HUDEP-2 (cell line): Measurements from ENCODE around the gene HBP1.
"Not testable (repeated sequence)": the region's sequence is repeated elsewhere in the genome, so short reads cannot be mapped to it uniquely, and the experiment has no call there.

Source experiments
- DNase-seq, 76 experiments: peaks; one replicate each; lab custom pipeline; 2025; ENCODE audit not compliant: unreplicated experiment in 76 of 76; lab: John Stamatoyannopoulos, UW

HBP1 gene

DNA sequence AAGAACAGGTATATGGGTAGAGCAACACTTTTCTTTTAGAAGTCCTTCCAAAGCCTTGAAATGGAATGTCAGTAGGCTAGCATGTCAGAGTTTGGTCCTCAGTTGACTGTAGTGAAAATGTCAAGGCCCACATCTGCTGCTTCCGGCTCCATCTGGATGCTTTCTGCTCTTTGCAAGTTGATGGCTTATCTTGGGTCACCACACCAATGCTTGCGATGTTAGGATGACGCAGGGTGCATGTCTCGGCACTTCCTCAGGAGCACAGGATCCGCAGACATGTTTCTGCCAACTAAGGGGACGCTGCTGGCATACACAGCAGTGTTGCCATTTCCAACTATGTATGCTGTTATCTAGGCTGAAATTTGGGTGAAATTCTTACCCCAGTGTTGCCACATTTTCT lies 14.0 kb upstream of the HBP1 start:
- no peak for DNase-seq

DNA sequence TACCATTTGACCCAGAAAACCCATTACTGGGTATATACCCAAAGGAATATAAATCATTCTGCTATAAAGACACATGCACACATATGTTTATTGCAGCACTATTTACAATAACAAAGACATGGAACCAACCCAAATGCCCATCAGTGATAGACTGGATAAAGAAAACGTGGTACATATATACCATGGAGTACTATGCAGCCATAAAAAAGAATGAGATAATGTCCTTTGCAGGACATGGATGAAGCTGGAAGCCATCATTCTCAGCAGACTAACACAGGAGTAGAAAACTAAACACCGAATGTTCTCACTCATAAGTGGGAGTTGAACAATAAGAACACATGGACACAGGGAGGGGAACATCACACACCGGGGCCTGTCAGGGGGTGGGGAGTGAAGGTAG lies 13.1 kb upstream of the HBP1 start:
- DNase-seq: not testable (repeated sequence)

DNA sequence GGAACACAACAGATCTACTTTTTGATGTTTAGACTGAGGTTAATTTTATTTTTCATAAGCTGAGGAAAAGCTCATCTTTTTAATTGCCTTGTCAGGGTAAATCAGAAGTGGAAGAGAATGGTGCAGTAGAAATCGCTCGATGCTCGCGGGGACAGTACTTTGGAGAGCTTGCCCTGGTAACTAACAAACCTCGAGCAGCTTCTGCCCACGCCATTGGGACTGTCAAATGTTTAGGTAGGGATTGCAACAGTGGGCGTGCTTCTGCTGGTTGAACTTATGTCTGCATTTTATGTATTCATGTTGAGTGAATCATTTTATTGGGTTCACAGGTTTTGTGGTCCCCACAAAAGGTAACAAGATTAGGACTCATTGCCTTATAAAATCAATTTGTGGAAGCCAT lies 11.7 kb upstream of the HBP1 start:
- DNase-seq: no peak

DNA sequence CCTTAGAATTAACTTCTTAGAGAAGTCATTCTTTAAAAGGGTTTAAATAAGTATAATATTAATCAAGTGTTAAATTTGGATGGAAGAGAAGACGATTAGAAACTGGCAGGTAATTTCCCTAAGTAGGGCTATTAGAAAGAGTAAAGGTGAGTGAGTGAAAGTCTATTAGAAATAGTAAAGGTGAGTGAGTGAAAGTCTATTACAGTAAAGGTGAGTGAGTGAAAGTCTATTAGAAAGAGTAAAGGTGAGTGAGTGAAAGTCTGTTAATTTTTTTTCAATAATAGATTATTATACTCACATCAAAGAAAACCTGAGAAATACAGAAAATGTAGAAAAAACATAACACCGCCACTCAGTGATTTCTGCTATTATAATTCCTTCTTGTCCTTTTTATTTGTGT lies 10.8 kb upstream of the HBP1 start:
- no peak for DNase-seq

DNA sequence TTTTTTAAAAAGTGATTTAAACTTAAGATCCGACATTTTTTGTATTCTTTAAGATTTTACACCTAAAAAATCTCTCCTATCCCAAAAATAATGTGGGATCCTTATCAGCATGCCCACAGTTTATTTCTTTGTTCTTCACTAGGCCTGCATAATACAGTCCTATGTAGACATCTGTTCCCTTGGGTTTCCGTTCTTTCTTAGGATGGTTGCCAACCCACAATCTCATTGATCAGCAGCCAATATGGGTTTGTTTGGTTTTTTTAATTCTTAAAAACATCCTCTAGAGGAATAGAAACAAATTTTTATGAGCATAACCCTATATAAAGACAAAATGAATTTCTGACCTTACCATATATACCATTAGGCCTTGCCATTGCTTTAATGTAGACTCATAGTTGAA lies 8.4 kb upstream of the HBP1 start:
- no peak for DNase-seq

DNA sequence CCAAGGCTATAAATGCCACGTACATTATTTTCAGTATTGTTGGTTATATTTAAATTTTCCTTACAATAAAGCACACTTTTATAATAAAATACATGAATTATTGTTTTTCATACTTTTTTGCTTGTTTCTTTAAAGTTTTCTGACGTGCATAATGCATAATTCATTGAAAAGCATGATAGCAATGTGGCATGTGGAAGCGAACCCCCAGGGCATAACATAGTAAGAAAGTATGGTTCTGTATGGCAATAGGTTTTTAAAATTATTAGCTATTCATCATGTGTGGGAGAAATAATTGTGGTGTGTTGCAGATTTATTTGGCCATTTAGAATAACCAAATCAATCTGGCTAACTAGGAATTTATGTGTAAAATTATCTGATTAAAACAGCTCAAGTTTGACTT lies 7.4 kb upstream of the HBP1 start:
- DNase-seq: no peak

DNA sequence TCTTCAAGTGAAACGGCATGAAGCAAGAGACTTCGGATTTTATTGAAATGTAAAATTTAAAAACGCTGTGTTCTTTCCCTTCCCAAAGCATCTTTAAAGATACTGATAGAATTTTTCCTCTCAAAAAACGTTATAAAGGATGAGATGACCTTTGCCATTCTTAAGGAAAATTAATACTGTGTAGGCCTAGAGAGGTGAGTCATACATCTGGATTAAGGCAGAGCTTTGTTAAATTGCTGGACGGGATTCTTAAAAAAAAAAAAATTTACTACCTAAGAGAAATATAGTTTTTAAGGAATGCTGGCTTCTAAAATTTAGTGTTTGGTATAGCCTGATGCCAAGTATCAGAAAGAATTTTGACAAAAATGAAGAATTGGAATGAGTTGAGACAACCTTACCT lies 6.3 kb upstream of the HBP1 start:
- no peak for DNase-seq

DNA sequence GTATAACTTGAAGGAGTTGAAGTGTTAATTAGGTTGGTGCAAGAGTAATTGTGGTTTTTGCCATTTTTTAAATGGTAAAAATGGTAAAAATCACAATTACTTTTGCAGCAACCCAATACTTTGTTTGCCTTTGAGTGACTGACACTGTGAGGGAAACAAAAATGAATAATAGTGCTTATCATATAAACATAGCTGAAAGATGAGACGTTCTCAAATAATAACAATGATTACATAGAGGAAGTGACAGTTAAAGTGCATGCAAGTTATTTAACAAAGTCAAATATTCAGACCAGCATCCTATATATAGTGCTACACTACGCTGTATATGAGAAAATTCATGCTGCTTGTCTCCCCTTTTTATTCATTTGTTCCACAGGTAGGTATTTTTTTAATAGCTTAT lies 4.7 kb upstream of the HBP1 start:
- DNase-seq: no peak

DNA sequence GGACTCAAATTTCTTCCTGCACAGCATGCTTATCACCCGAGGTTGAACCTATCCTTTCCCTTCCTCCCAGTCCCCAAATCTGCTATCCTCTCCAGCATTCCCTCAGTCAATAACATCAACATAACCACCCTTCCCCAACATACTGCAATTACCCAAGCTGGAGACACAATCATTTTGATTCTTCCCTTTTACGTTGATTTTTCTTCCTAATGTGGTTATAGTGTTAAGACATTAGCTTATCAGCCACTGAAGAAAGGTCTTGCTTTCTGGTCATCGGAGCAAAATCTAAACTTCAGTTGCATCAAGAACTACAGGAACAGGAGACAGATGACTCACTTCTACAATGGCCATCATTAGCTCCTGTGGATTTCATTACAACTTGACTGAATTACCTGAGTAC lies 3.5 kb upstream of the HBP1 start:
- DNase-seq: no peak

DNA sequence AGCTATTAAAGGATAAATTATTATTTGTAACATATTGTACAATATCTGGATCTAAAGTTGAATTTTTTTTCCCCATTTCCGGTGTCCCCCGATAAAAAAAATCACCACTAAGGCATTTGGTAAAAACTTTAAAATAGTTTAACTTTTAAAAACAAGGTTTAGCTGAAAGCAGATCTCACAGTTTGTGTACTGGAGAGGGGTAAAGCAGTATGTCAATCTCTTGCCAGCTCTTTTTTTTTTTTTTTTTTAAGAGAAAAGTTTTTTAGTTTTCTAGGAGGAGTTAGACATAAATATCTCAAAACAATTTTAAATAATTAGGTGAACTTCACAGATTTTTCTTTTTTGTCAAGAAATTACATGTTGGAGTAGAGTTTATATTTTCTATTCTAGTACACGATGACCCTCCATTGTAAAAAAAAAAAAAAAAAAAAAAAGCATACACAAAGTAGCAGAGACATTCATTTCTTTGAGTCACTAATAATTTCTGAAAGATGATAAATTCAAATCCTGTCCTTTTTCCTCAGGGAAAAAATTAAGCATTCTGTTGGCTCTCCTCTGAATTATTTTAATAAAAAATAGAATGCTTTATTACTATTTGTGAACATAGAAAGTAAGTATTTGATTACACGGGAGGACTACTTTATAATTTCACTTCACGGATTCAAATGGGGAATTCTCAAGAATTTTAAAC lies 1.9 kb upstream of the HBP1 start:
- no peak for DNase-seq

DNA sequence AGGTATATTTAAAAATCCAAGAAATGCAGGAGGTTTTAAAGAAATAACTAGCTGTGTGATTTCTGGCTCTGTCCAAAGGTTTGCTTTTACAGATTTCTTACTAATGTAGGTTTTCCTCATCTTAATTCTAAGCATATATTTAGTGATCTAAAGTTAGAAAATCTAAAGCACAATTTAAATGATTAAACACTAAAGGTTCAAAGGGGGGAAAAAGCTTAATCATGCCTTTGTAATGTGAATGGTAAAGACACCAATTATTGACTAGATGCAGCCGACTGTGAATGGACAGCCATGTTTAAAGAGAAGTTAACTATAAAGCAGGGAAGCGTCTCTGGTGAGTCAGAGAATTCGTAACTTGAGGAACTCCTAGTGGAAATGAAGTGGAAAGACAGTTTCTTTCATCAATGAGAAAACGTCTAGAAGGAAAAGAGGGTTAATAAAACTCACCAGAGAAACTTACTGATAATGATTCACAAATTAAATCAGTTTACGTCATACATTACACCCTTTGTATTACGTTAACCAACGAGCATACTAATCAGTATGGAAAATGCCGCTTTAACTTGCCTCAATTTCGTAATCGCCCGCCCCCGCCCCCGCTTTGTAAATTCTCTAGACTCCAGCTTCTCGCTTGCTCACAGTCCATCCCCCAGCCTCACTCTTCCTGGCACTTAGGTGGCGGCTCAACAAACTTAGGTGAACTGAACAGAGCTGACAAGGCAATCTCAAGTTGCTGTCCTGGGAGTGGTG lies 1.1 kb upstream of the HBP1 start:
- DNase-seq: peak in 31 of 76 experiments; percentile 7 to 65 (median 31)

DNA sequence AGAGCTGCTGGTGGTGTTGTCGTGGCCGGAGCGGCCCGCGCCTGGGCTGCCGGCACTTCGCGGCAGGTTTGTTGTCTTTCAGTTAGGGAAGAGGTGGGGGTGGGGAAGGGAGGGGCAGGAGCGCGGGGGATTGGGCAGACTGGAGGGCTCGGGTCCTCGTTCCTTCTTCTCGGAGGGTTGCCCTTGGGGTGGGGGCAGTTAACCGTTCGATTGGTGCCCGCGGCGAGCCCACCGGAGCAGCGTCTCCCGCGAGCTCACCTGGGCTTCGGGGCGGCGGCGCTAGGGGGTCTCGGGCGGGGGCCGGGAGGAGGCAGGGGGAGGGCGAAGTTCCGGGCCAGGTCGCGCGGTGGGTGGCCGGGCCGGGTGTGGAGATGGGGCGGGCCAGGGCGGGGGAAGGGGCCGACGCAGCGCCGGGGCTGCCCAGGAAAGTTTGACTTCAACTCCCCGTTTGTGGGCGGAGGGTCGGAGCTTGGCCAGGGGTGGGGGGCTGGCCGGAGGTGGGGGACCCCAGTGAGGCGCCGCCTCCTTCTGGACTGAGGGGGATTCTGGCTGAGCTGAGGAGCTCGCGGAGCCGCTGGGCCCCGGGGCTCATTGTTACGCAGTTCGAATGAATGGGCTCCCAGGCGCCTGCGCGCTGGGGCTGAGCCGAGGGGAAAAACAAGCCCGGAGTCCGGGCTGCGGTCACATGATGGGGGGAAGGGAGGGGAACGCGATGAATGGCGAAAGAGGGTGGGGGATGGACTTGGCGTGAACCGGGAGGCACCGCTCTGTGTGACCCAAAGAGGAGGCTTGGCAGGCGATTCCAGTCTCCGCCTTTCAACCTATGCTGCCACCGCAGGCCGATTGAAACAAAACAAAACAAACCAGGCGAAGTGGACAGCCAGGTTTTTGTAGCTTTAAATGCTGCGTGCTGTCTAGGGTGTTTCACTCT lies 582 bp downstream of the HBP1 start:
- peak in 75 of 76 experiments; percentile 20 to 98 (median 94) for DNase-seq

DNA sequence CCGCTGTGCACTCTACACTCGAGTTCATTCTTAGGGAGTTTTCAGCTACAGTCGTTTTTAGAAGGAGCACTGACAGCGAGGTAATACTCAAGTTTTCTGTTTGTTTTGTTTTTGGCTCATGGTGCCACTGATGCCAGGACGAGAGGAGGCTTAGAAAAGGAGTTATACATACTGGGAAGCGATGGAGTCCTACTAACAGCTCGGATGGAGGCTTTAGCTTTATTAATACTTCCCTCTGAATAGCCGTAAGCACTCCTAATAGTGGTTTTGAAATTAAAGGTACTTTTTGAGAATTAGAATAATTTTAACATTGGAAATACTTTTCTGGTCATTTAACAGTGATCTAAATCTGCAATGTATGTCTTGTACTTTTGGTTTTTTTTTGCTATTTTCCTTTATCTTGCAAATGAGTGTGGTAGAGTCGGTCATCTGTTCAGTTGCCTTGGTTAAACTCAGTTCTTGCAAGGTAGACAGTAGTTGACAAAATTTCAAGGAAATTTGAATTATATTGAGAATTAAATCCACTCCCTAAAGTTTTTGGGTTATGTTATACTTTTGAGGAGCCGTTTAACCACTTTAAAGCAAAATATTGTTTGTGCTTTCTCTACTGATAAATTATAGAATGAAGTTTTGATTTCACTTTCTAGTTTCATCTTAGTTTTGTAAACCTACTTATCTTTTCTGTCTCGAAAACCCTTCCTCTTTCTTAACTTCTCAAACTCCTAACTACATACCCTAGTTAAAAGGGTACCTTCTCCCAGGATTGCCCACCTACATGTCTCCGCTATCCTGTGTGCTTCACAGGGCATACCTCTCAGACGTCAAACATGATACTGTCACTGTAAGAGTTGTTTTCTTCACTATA lies 1.5 kb downstream of the HBP1 start:
- no peak for DNase-seq

DNA sequence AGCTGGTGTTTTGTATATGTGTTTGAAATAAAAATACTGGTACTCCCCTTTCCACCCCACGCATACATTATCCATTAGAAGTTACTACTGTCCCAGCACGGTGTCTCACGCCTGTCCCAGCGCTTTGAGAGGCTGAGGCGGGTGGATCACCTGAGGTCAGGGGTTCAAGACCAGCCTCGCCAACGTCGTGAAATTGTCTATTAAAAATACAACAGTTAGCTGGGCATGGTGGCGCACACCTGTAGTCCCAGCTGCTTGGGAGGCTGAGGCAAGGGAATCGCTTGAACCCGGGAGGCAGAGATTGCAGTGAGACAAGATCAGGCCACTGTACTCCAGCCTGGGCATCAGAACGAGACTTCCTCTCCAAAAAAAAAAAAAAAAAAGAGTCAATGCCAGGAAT lies 2.7 kb downstream of the HBP1 start:
- no peak for DNase-seq

DNA sequence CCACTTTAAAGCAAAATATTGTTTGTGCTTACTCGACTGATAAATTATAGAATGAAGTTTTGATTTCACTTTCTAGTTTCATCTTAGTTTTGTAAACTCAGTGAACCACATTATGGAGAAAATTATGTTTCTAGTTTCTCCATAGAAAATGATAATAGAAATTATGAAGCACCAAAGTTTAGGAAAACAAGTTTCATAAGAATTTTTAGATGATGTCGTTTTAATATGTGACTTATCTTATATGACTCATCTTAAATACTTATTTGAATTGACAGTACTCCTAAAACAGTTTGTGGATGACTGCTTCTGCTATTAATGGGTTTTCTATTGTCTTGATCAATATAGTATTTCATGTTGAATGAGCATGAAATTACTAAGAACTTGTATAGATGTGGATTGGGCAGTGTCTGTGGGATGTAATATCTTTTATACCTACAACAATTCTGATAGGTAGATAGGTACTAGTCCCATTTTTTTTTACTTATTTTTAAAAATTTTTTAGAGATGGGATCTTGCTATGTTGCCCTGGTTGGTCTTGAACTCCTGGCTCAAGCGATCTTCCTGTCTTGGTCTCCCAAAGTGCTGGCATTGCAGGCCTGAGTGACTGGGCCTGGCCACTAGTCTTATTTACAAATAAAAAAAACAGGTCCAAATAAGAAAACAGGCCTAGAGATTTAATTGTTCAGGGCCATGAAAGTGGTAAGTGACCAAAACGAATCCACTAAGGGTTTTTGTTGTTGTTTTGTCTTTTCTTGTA lies 3.7 kb downstream of the HBP1 start:
- DNase-seq: no peak

DNA sequence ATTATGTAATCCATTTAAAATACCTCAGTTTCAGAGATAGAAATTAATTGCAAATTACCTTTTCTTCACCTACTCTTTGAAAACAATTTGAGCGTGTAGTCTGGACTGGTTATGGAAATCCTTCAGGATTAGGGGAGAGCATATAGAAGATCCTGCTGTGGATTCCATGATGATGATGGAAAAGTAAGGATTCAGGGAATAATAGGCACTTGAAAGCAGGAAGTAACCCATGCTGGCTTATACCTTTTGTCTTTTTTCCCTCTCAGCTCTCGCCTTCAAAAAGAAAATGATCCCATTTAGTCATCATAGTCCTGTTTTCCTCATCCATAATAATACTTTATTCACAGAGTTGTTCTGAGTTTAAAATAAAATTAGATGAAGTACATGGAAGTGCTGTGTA lies 4.4 kb downstream of the HBP1 start:
- DNase-seq: no peak

DNA sequence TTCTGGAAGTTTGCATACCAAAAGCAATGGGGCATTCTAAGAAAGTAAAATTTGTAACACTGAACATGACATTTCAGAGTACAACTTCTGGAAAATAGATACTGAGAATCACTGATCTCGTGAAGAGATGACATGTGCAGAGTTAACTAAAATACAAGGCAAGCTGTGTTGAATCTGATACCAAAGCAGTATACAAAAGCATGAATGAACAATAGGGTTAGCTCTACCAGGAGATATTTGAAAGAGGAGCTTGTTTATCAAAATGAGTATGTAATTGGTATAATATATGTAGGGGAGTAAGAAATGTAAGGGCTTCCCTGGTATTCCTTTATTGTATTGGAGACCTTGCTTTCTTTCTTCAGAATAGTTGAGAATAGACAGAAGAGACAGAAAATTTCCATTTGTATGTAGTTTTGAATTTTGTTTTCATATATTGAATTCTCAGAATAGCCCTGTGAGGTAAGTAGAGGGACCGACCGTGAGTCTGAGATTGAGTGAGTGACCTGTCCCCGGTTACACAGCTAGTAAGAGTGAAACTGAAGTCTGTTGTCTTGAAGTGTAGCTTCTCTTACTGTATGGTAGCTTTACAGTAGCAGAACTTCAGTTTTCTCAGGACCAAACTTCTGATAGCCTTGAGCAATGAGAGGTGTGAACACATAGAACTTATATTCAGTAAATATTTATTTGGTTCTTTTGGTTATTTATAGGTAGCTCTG lies 5.0 kb downstream of the HBP1 start:
- peak in 1 of 76 experiments; percentile 6 for DNase-seq

DNA sequence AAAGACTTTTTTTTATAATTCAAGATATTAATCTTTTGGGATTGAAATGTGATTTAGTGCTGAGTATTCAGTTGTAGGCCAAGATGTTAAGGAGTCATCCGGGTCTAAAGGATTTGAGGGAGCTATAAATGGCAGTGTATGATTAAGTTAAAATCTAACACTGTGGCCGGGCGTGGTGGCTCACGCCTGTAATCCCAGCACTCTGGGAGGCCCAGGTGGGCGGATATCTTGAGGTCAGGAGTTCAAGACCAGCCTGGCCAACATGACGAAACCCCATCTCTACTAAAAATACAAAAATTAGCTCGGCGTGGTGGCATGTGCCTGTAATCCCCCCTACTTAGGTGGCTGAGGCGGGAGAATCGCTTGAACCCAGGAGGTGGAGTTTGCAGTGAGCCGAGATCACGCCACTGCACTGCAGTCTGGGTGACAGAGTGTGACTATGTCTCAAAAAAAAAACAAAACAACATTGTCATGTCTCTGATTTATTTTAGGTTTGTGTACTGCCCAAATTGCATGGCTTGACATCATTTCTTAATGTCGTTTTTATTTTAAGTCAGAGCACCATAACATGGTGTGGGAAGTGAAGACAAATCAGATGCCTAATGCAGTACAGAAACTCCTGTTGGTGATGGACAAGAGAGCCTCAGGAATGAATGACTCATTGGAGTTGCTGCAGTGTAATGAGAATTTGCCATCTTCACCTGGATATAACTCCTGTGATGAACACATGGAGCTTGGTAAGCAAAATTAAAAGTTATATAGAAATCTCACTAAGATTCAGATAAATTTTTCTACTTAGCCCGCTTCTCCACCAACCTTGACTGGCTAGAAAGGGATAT lies 10.7 kb downstream of the HBP1 start:
- DNase-seq: no peak
